Fibroblast of skin of abdomen (primary cell): ENCODE results near the gene CILP.
"Not testable (repeated sequence)": the region's sequence is repeated elsewhere in the genome, so short reads cannot be mapped to it uniquely, and the experiment has no call there.

Source experiments
- DNase-seq: peaks from one replicate; pipeline ENCODE4 v3.0.0-alpha.2; 2013

The CILP gene

DNA sequence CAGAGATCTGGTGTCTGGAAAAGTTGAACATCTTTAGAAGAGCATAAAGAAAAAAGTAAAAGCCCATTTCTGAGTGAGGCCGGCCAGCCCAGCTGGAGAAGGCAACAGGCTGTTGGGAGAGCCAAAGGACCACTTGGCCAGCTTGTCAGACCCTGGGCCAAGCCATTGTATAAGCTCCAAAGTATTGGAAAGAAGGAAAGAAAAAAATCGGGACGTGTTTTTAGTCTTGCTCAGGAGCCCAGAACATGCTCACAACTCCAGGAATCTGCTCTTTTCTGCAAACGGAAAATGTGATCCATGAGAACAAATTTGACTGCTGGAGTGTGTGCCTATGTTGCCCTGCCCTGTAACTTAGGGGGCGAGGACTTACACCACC, 15.7 kb downstream of the CILP start:
- no peak for DNase-seq

DNA sequence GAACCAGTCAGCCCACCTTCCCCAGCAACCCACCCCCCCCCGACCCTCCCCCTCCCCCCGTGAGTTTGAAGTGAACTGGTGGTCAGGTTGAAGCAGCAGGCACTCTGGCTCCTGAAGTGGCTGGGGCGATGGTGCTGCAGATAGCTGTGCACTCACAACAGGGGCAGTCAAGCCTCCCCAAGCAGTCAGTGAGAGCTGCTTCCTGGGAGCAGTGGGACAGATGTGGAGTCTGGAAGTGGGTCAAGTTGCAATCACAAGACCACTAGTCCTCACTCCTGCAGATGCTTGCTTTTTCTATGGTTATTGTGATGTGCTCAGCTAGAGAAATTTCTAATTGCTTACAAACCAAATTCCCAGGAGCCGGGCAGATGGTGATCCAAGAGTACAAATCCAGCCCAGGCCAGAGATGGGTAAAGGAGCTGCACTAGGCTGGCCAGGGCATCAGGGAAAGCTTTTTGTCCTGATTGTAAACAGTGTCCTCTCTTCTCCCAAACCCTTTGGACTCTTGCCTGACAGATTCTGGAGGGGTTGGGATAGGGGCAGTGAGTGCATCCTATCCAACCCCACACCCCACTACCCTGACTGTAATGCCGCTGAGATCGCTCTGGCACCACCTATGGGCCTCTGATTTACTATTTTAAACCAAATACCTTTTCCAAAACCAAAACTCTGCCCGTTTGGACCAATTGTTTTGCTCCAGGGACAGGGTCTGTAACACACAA, 16.3 kb downstream of the CILP start:
- no peak for DNase-seq

DNA sequence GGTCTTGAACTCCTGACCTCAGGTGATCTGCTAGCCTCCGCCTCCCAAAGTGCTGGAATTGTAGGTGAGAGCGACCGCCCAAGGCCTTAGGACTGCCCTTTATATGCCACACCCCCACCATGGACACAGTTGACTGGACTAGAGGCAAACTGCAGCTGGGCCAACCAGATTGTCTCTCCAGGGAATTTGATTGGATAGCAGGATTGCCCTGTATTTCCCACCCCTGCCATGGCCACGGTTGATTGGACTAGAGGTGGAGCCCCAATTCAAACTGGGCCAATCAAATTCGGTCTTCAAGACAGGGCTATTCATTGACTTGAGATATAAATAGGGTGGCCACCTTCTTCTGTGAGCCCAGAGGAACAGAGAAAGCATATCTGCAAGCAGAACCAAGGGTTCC, 19.3 kb downstream of the CILP start:
- DNase-seq: no peak

GRCh38 chr15:65189102-65189740, 22.1 kb downstream of the CILP start:
- peak; percentile 62 for DNase-seq

GRCh38 chr15:65188472-65188871, 22.8 kb downstream of the CILP start:
- not testable (repeated sequence) for DNase-seq

DNA sequence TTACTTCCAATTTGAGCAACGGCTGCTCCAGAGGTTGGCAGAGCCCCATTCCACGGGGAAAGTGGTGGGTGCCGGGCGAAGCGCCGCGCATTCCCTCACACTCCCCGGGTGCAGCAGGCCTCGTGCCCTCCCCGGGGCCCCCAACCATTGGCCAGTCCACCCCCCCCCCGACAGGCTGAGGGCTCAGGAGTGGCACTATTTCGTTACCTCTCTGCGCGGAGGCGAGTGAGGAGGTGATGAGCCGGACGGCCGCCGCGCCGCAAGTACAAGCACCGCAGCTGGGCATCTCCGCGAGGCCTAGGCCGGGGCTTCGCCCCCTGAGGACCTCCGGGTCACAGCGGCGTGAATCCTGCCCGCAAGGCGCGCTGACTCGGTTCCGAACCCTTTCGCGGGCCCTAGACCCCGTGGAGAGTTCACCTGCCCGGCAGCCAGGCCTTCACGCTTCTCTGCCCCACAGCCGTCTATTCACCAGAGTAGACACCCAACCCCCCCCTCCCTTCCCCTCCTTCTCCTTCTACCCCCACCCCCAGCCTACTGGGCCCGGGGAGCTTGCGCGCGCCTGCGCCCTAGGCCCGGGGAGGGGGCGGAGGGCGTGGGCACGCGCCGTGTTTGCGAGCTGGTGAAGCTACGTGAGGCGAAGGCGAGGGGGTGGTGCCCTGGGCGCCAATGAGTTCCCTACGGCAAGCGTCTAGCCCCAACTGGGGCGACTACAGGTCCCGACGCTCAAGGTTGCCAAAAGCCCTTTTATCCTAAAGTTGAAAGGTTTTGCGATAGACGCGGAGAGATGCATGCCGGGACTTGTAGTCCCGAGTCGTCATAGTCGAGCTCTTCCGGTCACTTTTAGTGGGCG, 26.2 kb downstream of the CILP start, which contains the start of gene CLPX:
Gene CLPX, minus strand, starts transcription at position 475 of the 850 bp plus-strand sequence. Its CDS starts 189 bp downstream, at position 286.
- peak; percentile 93 for DNase-seq

- DNase-seq: peak; percentile 35
These were observed 26.9 kb downstream of the CILP start for GRCh38 chr15:65184305-65184867.

DNA sequence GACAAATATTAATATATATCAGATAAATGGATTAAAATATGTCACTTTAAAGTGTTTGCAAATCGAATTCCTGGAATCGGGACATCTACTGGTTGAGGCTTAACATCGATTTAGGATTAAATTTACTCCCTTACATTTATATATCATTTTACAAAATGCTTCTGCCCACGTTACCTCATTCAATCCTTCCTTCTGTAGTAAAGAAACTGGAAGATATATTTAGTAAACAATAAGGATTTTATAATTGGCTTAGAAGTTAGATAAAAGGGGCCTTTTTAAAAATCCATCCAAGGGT, 27.5 kb downstream of the CILP start:
- no peak for DNase-seq

DNA sequence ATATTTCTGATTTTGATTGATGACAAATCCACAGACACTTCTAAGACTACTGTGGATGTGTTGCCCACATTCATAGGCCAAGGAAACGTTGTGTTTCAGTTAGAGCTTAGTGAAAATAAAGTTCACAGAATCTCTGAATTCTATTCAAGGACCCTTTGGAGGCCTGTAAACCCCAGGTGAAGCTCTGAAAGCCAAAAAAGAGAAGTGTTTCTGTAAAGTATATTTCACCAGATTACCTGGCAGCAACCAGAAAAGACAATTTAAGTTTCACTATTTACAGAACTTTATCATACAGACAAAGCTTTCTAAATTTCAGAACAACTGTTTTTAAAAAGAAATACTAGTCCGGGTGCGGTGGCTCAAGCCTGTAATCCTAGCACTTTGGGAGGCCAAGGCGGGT, 28.7 kb downstream of the CILP start:
- DNase-seq: no peak

- not testable (repeated sequence) for DNase-seq
These were observed 29.5 kb downstream of the CILP start for GRCh38 chr15:65181582-65182353.

- no peak for DNase-seq
These were observed 31.1 kb downstream of the CILP start for GRCh38 chr15:65180167-65180566.

- DNase-seq: no peak
These were observed 33.4 kb downstream of the CILP start for GRCh38 chr15:65177901-65178300.

DNA sequence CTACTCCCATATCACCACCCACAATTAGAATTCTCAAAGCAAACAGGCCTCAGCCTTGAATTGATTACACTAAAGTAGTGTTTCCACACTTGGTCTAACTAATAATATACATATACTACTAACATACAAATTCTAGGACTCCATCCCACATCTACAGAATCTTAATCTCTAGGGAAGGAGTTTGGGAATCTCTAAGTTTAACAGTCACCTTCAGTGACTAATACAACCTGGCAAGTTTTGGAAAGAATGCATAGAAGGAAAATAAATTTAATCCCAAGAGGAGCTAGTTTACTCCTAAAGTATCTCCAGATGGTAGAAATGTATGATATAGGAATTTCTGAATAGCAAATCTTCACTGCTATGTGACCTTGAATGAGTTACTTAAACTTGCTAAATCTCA, 35.2 kb downstream of the CILP start:
- DNase-seq: peak; percentile 34

DNA sequence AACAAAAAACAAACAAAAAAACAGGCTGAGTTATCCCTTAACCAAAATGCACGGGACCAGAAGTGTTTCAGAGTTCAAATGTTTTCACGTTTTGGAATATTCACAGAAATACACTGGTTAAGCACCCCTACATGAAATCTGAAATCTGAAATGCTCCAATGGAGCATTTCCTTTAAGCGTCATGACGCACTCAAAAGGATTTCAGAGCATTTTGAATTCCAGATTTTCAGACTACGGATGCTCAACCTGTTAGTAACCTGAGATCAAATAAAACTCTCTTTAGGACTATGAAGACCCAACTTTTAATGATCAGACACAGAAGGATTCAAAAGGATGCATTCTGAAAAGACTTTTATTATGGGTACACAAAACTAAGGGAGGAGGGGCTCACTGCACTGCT, 35.8 kb downstream of the CILP start:
- DNase-seq: no peak

- no peak for DNase-seq
These were observed 36.8 kb downstream of the CILP start for GRCh38 chr15:65174509-65174908.

- DNase-seq: no peak
These were observed 38.7 kb downstream of the CILP start for GRCh38 chr15:65172531-65172930.

DNA sequence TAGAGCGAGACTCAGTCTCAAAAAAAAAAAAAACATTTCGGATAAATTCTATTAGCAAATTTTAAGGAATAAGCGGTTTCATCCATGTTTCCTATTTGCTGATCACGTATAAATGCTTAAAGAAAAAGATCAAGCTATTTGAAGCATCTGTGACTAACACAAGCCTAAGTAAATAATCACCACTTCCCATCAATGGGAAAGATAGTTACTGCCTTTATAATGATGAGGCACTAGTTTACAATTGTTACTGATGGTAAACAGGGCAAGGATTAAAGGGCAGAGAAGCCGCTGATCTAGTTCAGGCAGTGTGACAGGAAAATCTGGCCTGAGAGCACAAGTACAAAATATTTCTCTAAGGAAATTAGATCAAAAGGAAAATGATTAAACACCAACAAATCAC, 39.8 kb downstream of the CILP start:
- DNase-seq: no peak

DNA sequence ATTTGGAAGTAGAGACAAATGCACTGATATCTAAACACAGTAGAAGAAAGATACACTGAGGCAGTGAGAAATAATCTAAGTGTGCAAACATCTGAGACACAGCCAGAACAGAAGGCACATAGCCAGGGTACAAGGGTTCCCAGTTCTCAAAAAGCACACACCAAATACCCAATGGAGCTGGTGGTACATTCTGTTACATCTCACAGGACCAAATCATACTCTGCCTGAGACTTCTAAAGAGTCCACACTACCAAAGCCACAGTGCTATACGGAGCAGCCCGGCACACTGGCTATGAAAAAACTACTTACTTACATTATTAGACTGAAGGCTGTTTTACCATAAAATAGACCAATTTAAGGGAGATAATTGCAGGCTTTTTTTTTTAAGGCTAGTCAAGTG, 45.4 kb downstream of the CILP start:
- DNase-seq: no peak

DNA sequence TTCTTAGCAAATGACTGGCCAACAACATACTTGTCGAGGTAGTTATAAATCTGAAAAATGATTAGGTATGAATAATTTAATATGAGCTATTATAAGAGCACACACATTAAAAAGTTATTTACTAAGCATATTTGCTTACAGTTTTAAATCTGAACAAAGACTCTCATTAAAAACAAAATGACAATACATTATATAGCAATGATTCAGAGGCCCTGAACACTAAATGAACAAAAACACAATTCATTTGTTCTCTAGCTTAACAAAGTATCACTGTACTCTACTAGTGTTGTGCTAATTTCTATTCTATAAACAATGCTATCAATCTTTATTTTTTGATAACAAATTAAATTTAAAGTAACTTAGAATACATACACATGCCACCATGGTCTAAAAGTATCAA, 47.1 kb downstream of the CILP start:
- no peak for DNase-seq

- DNase-seq: no peak
These were observed 48.2 kb downstream of the CILP start for GRCh38 chr15:65163041-65163440.

- no peak for DNase-seq
These were observed 54.6 kb downstream of the CILP start for GRCh38 chr15:65156692-65157091.

DNA sequence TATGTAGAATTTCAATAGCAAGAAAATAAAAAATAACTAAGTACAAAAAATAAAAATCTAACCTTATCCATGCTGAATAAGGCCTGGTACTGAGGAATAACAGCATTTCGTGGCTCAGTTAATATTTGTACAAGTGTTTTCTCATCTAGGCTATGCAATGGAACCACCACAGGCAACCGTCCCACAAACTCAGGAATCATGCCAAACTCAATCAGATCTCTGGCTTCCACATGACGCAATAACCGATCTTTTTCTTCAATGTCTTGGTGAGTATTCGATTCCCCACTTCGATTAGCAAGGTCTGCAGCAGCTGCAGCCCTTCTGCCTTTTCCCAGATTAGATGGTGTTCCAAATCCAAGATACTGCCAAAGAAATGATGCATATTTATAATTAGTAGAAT, 56.6 kb downstream of the CILP start:
- no peak for DNase-seq

DNA sequence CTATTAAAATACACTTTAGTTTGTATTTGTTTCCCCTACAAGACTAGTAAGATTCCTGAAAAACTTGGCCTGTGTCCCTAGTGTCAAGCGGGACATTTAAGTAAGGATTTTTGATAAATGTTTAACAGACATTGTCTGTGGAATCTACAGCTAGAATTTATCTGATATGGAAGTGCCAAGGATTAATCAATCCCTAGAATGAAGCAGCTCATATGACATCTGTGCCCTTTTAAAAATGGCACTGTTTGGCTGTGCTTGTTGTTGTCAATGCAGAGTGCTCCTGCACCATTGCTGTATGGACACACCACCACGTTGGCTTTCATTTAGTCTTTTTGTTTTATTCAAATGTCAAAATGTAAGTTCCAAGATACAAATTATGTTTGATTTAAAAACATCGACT, 63.4 kb downstream of the CILP start:
- DNase-seq: no peak
